ENCODE data around the gene FAM171A1. TPM values are rescaled to one million over a fixed set of nuclear protein-coding genes. Genes with fewer than 3 reads are reported as not detected.
A peak's percentile ranks its signal among the peaks of the same experiment; 100 is the strongest.

The FAM171A1 gene
- total RNA-seq, 1 donor from 2014 or later = 28.8 TPM

DNA sequence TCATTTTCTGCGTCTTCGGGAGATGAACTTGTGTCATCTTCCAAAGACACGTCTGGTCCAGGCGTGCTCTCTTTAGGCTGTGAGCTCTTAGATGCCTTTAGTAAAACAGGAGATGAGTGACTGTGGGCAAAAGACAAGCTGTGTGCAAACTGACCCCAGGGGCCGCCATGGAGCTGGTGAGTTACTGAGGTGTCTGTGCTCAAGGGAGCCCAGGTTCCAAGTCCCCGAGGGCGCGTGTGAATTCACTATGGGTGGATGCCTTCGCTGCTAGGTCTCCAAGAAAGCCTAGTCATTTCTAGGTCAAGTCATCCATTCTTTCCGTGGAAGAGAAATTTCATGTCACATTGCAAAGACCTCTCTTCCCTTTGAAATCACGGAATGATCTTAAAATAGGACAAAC, 118.7 kb downstream of the FAM171A1 start:
- DNase-seq (ENCODE audit: low read depth, low spot score) = no peak

DNA sequence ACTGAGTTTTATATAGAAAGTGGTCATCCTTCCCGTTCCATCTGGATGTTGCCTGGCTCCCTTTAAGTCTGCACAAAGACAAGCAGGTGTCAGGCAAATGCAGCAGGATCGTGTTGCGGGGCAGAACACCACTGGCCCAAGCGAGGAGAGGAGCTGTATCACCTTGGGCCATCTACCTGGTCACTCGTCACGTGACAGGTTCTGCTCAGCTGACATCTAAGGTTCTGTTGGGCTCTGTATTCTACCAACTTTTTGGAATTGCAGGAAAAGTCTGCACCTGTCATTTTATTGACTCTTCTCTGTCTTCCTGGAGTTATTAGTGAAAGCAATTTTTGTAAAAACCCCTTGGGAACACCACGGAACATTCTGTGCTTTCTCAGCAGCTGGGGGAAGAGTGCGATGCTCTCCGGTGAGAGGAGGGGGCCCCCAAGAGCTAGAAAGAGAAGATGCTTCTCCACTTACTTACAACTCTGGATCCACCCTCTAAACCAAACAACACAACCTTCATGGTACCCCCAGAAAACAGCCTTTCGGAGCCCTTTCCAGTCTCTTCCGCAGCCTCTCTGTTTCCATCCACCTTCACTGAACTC, 119.2 kb downstream of the FAM171A1 start:
- no peak for DNase-seq (ENCODE audit: low read depth, low spot score)

DNA sequence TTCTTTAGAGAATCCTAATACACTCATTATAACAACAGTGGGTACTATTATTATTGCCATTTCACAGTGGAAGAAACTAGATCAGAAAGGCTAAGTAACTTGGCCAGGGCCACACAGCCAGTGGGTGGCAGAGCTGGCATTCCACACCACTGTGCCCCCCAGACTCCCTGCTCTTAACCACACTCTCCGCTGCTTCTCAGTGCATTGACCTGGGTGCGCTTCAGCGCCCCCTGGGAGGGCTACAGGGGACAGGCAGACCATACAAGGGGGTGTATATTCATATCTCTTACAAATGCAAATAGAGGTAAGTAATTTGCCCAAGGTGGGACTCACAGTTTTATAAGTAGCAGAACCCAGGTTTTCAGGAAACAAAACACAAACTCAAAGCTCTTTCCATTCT, 125.6 kb downstream of the FAM171A1 start:
- DNase-seq (ENCODE audit: low read depth, low spot score) = no peak

DNA sequence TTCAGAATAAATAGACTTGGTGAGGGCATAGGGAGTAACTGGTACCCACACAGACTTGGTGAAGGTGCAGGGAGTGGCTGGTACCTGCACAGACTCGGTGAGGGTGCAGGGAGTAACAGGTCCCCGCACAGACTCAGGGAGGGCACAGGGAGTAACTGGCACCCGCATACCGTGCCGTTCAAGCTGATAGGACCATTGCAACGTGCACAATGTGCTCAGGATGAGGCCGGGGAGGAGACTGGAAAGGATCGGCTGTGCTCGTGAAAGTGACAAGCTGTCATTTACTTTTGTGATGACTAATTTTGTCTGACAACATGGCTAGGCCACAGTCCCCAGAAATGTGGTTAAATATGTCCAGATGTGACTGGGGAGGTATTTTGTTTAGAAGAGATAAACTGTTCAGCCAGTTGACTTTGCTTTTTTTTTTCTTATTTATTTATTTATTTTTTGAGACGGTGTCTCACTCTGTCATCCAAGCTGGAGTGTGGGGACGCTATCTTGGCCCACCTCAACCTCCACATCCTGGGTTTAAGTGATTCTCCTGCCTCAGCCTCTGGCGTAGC, 126.4 kb downstream of the FAM171A1 start:
- DNase-seq (ENCODE audit: low read depth, low spot score) = no peak

DNA sequence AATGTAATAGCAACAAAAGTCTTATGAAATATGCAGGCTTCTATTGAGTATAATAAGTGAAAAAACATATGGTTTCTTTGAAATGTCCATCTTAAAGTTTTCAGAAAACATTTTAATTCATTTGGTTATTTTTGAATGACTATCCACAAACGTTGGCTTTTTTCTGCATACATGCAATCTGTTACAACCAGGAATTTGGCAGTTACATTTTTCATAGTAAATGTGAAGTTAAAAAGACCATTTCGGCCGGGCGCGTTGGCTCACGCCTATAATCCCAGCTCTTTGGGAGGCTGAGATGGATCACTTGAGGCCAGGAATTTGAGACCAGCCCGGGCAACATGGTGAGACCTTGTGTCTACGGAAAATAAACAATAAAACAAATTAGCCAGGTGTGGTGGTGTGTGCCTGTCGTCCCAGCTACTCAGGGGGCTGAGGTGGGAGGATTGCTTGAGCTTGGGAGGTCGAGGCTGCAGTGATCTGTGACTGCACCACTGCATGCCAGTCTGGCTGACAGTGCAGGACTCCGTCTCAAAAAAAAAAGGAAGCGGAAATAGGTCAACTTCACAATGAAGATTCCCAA, 128.7 kb downstream of the FAM171A1 start:
- no peak for DNase-seq (ENCODE audit: low read depth, low spot score)

DNA sequence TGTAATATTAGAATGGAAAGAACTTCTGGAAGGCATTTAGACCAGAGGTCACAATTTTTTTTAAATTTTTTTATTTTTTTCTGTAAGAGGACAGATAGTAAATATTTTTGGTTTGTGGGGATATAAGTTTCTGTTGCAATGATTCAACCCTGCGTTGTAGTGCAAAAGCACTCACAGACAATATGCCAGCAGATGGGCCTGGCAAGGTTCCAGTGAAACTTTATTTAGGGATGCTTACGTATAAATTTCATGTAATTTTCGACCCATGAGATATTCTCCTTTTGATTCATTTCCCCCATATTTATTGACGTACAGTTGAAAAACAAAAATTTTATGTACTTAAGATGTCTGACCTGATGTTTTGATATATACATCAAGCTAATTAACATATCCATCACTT, 129.8 kb downstream of the FAM171A1 start:
- no peak for DNase-seq (ENCODE audit: low read depth, low spot score)

DNA sequence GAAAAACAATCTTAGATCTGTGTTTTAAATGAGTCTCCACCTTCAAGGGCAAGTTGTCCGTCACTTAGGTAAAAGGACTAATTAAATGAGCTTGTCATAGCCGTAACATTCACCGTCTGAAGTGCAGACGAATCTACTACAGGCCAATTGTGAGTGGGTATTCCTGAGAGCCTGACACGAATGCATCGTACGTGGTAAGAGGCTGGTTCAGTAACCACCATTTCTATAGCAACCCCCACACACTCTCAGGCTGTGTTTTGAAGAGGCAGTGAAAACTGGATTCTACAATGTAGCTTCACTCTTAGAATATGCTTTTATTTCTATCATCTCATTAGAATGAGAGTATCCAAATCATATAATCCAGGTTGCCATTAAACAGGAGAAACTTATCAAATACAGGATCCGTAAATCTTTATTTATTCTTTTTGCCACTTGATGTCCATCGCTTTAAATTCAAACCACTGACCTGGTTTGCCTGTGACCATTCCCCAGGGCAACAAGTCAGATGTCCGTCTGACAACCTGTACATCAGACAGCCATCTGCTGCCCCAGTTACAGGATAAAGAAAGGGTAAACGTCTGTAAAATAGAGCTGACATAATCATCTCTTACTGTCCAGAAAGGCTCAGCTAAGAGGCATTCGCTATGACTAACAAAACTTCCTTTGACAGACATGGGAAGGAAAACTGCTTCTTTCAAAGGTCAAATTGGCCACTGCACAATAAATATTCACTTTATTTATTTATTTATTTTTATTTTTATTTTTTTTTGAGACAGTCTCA, 132.3 kb downstream of the FAM171A1 start:
- DNase-seq (ENCODE audit: low read depth, low spot score) = peak; percentile 55

DNA sequence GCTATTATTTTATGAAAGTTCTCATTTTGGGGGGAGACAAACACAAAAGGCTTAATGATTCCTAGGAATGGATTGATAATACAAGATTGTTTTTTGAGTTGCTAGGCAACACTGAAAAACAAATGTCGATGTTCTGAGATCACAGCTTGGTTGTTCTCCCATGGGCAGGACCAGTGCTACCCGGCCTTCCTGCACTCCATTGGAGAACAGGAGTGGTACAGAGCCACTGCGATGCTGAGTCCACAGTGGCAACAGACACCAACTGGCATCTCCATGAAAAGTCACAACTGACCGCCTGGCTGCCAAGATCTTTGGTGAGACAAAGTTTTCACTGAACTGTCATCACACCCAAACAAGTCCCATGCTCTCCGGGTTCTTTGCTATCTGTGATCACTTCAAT, 133.7 kb downstream of the FAM171A1 start:
- no peak for DNase-seq (ENCODE audit: low read depth, low spot score)

DNA sequence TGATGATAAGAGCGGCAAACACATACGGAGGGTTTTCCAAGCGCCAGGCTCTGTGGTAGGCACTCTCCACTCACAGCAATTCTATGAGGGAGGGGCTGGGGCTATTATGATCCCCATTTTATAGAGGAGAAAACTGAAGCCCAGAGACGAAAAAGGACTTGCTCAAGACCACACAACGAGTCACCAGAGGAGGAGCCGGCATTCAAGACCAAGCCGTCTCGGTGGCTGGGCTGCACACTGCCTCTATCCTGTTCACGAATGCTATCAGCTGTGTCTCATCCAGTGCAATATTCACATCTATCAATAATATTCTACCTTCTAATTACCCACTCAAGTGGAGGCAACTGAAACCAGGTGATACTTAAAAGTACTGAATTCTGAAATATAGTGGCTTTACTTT, 134.7 kb downstream of the FAM171A1 start:
- DNase-seq (ENCODE audit: low read depth, low spot score) = no peak

DNA sequence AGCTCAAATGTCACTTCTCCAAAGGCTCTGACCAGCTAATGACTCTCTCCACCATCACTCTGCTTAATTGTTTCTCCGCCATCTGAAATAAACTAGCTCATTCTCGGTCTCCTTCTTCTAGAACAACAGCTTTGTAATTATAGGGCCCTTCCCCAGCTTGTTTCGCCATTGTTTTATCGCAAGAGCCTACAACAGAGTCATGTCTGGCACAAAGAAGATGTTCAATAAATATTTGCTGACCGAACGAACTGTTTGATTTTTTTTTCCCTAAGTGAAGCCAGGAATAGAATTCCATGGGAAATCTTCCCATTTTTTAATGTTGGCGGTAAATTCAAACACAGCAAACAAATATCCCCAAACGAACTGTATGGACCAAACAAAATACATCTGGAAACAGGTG, 138.8 kb downstream of the FAM171A1 start:
- no peak for DNase-seq (ENCODE audit: low read depth, low spot score)

DNA sequence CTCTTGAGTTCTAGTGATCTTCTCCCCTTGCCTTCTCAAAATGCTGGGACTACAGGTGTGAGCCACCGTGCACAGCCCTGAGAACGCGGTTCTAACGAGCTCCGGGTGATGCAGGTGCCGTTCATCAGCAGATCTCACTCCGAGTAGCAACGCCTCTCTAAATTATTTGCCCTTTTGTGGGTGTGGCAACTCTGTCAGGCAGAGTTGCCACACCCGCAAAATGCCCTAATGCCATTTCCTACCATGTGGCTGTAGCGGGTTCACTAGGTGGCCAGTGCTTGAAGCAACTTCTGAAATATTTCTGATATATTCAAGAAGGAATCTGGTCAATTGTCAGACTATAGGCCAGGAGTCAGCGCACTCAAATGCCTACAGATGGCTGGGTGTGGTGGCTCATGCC, 139.7 kb downstream of the FAM171A1 start:
- no peak for DNase-seq (ENCODE audit: low read depth, low spot score)

DNA sequence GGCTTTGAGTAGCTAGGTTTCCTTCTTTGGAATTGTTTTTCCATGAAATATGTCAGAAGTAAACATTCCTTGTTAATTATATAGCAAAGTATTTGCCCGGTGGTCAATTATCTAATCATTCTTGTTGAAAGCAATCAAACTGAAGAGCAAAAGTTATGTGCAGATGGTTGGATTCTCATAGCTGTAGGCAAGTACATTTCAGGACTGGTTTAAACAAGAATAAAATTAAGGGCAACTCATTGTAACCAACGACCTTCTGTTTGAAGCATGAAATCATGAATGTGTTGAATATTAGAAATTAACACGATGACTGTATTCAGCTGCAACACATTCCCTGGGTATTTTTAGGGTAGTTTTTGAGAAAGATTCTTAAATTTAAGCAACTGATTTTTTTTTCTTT, 140.8 kb downstream of the FAM171A1 start:
- no peak for DNase-seq (ENCODE audit: low read depth, low spot score)

DNA sequence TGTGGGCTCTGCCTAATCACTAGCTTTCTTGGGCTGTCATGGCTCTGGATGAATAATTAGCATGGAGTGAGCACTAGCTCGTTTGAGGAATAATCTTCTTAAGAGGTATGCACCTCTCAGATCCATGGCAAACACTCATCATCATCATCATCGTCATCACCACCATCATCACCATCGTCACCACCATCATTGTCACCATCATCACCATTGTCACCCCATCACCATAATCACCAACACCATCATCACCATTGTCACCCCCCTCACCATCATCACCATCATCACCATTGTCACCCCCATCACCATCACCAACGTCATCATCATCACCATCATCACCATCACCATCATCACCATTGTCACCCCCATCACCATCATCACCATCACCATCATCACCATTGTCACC, 141.8 kb downstream of the FAM171A1 start:
- no peak for DNase-seq (ENCODE audit: low read depth, low spot score)

DNA sequence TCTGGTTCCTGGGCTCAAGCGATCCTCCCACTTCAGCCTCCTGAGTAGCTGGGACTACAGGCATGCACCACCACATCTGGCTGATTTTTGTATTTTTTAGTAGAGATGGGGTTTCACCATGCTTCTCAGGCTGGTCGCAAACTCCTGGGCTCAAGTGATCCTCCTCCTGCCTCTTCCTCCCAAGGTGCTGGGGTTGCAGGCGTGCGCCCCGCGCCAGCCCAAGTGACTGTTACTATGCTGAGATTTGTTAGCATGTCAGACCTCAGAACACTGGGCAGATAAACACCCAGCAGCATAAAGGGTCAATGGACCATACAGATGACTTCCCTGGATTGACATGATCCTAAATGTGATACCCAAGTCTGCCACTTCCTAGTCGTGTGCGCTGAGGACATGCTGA, 142.7 kb downstream of the FAM171A1 start:
- no peak for DNase-seq (ENCODE audit: low read depth, low spot score)

DNA sequence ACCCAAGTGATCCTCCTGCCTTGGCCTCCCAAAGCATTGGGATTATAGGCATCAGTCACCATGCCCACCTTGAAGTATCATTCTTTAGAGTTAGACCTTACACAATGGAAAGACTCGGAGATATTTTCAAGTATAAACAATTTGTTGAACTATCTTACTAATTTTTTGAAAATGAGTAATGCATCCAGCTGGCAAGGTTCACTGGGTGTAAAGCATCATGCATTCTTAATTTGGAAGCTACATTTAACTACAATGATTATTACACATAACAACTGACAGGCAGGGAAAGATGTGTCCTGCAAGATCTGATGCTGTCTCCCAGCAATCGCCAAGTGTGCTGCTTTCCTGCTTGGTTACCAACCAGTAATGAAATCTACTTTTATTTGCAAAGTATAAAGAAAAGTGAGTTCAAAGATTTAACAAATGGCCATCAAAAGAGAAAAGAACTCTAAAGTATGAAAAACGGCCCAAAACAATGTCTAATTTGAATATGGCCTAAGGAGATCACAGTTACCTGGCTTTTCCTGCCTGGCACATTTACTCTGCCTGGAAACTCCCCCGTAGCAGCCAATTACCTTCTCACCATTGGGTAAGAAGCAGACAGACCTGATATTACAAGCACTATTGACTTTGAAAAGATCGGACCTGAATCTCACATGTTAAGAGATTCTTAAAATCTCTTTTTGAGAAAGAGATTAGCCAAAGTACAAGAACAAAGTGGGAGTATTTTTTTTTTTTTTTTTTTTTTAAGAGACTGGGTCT, 143.3 kb downstream of the FAM171A1 start:
- DNase-seq (ENCODE audit: low read depth, low spot score) = no peak

DNA sequence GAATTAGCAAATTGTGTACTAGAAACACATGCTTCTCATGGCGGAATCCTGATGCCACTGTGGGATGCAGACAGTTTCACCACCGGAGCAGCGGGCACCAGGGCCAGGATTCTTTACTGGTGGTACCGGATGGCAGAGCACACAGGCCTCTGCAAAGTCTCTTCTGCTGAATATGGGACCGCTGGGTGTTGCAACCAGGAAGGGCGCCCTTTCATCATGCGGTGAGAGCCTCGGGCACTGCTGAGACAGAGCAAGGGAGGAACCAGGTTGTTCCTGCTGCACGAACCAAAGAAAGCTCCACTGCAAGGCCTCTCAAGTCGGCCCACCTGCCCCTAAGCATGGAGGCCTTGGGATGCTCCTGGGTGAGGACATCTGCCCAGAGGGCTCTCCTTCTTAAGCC, 145.6 kb downstream of the FAM171A1 start:
- no peak for DNase-seq (ENCODE audit: low read depth, low spot score)

DNA sequence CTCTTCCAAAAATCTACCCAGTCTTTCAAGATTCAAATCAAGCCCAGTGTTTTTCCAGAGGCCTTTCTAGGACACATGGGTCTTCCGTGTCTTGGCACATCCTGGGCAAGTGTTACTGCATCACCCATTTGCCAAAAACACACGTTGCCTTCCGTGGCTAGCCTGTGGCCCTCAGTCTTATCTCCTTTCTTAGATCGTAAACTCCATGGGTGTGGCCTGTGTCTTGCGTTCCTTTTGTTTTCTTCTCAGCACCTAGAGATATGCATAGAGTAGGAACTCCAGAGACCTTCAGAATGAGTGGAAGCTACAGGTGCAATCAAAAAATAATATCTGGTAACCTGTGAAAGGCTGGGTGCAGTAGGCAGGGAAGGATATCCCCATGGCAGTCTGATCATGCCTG, 146.1 kb downstream of the FAM171A1 start:
- DNase-seq (ENCODE audit: low read depth, low spot score) = no peak

DNA sequence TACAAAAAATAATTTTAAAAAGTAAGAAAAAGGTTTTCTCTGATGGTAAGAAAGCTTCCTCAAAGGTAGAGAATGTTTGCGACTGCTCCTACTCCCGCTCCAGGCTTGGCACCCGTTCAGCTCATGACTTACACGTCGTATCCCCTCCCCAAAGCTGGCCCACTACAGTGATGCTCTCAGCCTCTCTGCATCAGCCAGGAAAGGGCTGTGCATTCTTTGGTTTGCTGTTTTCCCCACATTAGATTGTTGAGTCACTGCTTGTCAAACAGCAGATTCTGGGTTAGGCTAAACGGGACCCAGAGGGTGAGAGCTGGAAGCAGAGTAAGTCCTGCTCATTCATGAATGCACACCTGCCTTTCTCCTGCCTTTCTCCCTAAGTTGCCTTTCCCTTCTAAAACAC, 147.9 kb downstream of the FAM171A1 start:
- DNase-seq (ENCODE audit: low read depth, low spot score) = no peak

DNA sequence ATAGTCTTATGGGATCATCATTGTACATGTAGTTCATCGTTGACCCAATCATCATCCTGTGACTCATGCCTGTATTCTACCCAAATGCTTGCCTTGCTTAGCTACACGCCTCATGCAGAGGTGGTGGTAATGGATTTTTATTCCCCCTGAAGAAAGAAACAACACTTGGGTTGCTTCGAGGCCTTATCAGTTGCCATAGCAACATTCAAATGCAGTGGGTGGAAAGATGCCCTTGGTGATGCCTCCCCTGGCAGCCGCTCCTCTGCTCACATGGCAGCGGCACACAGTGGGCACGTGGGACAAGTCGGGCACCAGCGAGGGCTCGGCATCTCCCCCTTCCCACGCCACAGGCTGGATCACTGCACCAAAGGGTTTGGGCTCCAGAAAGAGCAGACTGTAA, 148.6 kb downstream of the FAM171A1 start:
- DNase-seq (ENCODE audit: low read depth, low spot score) = no peak

DNA sequence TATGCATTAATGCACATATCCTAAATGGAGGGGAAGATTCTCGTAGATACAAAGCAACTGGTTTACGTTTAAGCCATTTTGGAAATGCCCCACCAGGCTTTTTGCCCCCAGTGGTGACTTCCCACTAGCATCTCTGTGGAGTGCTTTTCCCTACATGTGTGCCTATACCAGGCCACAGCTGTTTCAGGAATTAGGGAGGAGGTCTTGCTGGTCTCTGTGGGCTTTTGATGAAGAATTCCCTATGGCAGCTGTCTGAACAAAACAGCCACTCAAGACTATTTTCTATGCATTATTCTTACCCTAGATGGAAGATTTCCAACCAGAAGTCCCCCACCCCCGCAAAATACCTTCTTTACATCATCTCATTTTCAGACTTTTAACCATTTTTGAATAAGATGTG, 150.6 kb downstream of the FAM171A1 start:
- no peak for DNase-seq (ENCODE audit: low read depth, low spot score)

DNA sequence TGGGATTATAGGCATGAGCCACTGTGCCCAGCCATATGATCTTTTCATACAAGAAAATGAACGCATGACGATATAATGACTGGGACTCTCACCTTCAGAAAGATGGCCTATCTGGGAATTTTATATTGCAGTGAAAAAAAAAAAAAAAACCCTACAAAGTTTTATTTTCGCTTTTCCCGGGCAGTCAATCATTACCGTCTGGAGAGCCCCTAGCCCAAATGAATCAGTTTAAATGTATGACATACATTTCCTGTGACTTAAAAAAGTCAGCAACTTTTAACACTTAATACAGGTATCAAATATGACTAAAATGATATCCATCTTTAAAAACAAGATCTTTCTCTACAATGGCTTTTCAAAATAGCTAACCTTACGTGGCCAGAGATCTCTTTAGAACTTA, 154.4 kb downstream of the FAM171A1 start:
- no peak for DNase-seq (ENCODE audit: low read depth, low spot score)

DNA sequence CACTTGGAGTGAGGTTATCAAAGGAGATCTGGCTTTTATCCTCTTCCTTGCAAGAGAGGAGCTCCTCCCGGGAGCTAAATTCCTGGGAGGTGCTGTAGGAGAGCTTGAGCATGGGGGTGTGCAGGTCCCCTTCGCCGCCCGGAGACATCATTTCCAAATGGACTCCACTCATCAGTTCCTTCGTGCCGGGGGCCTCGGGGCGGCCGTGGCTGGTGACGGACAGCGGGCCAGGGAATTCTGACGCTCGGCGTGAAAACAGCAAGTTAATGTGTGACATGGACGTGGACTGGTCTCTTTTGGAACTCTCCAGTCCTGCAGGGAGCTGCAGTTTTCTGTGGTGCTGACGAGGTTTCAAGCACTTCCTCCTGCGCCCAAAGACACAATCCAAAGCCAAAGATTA, 156.9 kb downstream of the FAM171A1 start:
- DNase-seq (ENCODE audit: low read depth, low spot score) = no peak

All from pulmonary artery endothelial cell (primary cell).